ENCODE data around the gene EREG. TPM values are rescaled to one million over a fixed set of nuclear protein-coding genes. Genes with fewer than 3 reads are reported as not detected.
A peak's percentile ranks its signal among the peaks of the same experiment; 100 is the strongest.

Gene EREG
- polyA plus RNA-seq, 1 donor (not counting 4 experiments of a cell fraction or from before 2014, with no cell fraction given) = 38.7 TPM

GRCh38 chr4:74316397-74316796, 48.5 kb upstream of the EREG start:
- dilution Hi-C loops (cut with MboI; ENCODE audit: extremely low pct_ligation_motif_present, low sequenced_read_pairs) = no loop called here
- FAIRE-seq = no peak
- no peak for TF ChIP-seq EZH2 (IDR thresholded peaks at IDR 0.05; ENCODE audit: low read length)
- TF ChIP-seq CTCF (optimal IDR thresholded peaks at IDR 0.05 in 1 of 3, IDR thresholded peaks at IDR 0.05 in 1 of 3, conservative IDR thresholded peaks at IDR 0.05 in 1 of 3; ENCODE audit: extremely low read depth in 1 of 3, insufficient read depth in 2 of 3, low read length in 3 of 3) = no peak

GRCh38 chr4:74317616-74318246, 47.2 kb upstream of the EREG start:
- no peak for FAIRE-seq
- H3K27ac ChIP-seq (ENCODE audit: control insufficient read depth, insufficient read depth, low read length) = no peak overlapping the region

More at GRCh38 chr4:74316397-74316796, 48.5 kb upstream of the EREG start:
- peak overlapping the region; percentile 24 for H3K27ac ChIP-seq (ENCODE audit: control insufficient read depth, insufficient read depth, low read length)
- no peaks in the 10 kb centered on the region for H4K20me1 ChIP-seq (ENCODE audit: control insufficient read depth, extremely low read depth, insufficient read depth, low read length)
- H2AFZ ChIP-seq (ENCODE audit: control insufficient read depth, low read length) = no peak overlapping the region
- no peak overlapping the region for H3K9ac ChIP-seq (ENCODE audit: control insufficient read depth, extremely low read depth, insufficient read depth, low read length)
- no peaks in the 10 kb centered on the region for H3K9me1 ChIP-seq (ENCODE audit: control insufficient read depth, extremely low read depth, insufficient read depth, low read length)
- H3K27me3 ChIP-seq (ENCODE audit: control insufficient read depth, extremely low read depth, insufficient read depth, low read length) = no peaks in the 10 kb centered on the region
- peaks cover 24% of the 10 kb centered on the region for H3K4me1 ChIP-seq (ENCODE audit: control insufficient read depth, extremely low read depth, insufficient read depth, low read length)
- no peak overlapping the region for H3K4me2 ChIP-seq (ENCODE audit: control insufficient read depth, extremely low read depth, insufficient read depth, low read depth, low read length)
- peaks cover 6 to 36% of the 10 kb centered on the region in 2 experiments for H3K36me3 ChIP-seq (ENCODE audit: control insufficient read depth in 2 of 2, extremely low read depth in 1 of 2, insufficient read depth in 2 of 2, low read length in 2 of 2)
- no peaks in the 10 kb centered on the region for H3K79me2 ChIP-seq (ENCODE audit: control insufficient read depth, insufficient read depth, low read length)
- no peaks in the 10 kb centered on the region for H3K9me3 ChIP-seq (ENCODE audit: control insufficient read depth, low read depth, low read length)
- no peak for DNase-seq (ENCODE audit: low read depth, low spot score)
- no peak overlapping the region for H3K4me3 ChIP-seq (ENCODE audit: control insufficient read depth in 2 of 3, extremely low read depth in 1 of 3, insufficient read depth in 2 of 3, low read depth in 1 of 3, low read length in 3 of 3)

More at GRCh38 chr4:74317616-74318246, 47.2 kb upstream of the EREG start:
- H4K20me1 ChIP-seq (ENCODE audit: control insufficient read depth, extremely low read depth, insufficient read depth, low read length) = no peaks in the 10 kb centered on the region
- no peak overlapping the region for H3K4me3 ChIP-seq (ENCODE audit: control insufficient read depth in 2 of 3, extremely low read depth in 1 of 3, insufficient read depth in 2 of 3, low read depth in 1 of 3, low read length in 3 of 3)
- dilution Hi-C loops (cut with MboI; ENCODE audit: extremely low pct_ligation_motif_present, low sequenced_read_pairs) = no loop called here
- H3K4me2 ChIP-seq (ENCODE audit: control insufficient read depth, extremely low read depth, insufficient read depth, low read depth, low read length) = no peak overlapping the region
- H2AFZ ChIP-seq (ENCODE audit: control insufficient read depth, low read length) = no peak overlapping the region
- TF ChIP-seq EZH2 (IDR thresholded peaks at IDR 0.05; ENCODE audit: low read length) (no peak), CTCF (optimal IDR thresholded peaks at IDR 0.05 in 1 of 3, IDR thresholded peaks at IDR 0.05 in 1 of 3, conservative IDR thresholded peaks at IDR 0.05 in 1 of 3; ENCODE audit: extremely low read depth in 1 of 3, insufficient read depth in 2 of 3, low read length in 3 of 3) (no peak)
- H3K9ac ChIP-seq (ENCODE audit: control insufficient read depth, extremely low read depth, insufficient read depth, low read length) = no peak overlapping the region
- peaks cover 23% of the 10 kb centered on the region for H3K4me1 ChIP-seq (ENCODE audit: control insufficient read depth, extremely low read depth, insufficient read depth, low read length)
- H3K36me3 ChIP-seq (ENCODE audit: control insufficient read depth in 2 of 2, extremely low read depth in 1 of 2, insufficient read depth in 2 of 2, low read length in 2 of 2) = peaks cover 7 to 29% of the 10 kb centered on the region in 2 experiments
- no peaks in the 10 kb centered on the region for H3K9me3 ChIP-seq (ENCODE audit: control insufficient read depth, low read depth, low read length)
- H3K27me3 ChIP-seq (ENCODE audit: control insufficient read depth, extremely low read depth, insufficient read depth, low read length) = no peaks in the 10 kb centered on the region
- H3K79me2 ChIP-seq (ENCODE audit: control insufficient read depth, insufficient read depth, low read length) = no peaks in the 10 kb centered on the region
- no peaks in the 10 kb centered on the region for H3K9me1 ChIP-seq (ENCODE audit: control insufficient read depth, extremely low read depth, insufficient read depth, low read length)
- DNase-seq (ENCODE audit: low read depth, low spot score) = no peak

Data from keratinocyte (primary cell).